Kidney (tissue), 14 donors: Measurements from ENCODE around the gene MAN2A2. TPM values are rescaled to one million over a fixed set of nuclear protein-coding genes. Genes with fewer than 3 reads are reported as not detected.

Experiments
- DNase-seq, 5 donors: peaks; one replicate each; pipeline ENCODE4 v3.0.0-alpha.2; 2013 to 2020
- FAIRE-seq: peaks from 2 replicates; lab custom pipeline; 2012; peaks lifted over from hg19 to GRCh38; lab: Jason Lieb, UNC
- H3K27ac ChIP-seq, 2 donors: one replicate each; pipeline ENCODE4 v1.7.0; 2013; ENCODE audit warnings: low read depth in 2 of 2, low read length in 2 of 2, inconsistent platforms in 1 of 2
- H3K27me3 ChIP-seq: one replicate; pipeline ENCODE4 v1.7.1; 2013; ENCODE audit warnings: low read length, inconsistent platforms; ENCODE audit not compliant: control insufficient read depth, insufficient read depth
- H3K36me3 ChIP-seq, 3 donors: one replicate each; pipeline versions ENCODE4 v1.7.0 to v1.7.1; 2013; ENCODE audit warnings: low read length in 3 of 3, control low read depth in 1 of 3, inconsistent platforms in 1 of 3; ENCODE audit not compliant: insufficient read depth in 3 of 3, control insufficient read depth in 2 of 3
- H3K4me1 ChIP-seq, 3 donors: one replicate each; pipeline versions ENCODE4 v1.7.0 to v1.7.1; 2013; ENCODE audit warnings: low read length in 3 of 3, inconsistent platforms in 1 of 3, low read depth in 1 of 3; ENCODE audit not compliant: control insufficient read depth in 2 of 3, insufficient read depth in 2 of 3
- H3K4me3 ChIP-seq, 3 donors: one replicate each; pipeline versions ENCODE4 v1.7.0 to v1.8.1; 2013; ENCODE audit warnings: low read length in 3 of 3, control low read depth in 1 of 3, inconsistent platforms in 1 of 3
- H3K9ac ChIP-seq, 3 donors: one replicate each; pipeline versions ENCODE4 v1.7.0 to v1.7.1; 2013; ENCODE audit warnings: low read length in 3 of 3, control low read depth in 1 of 3, inconsistent platforms in 1 of 3
- H3K9me3 ChIP-seq, 3 donors: one replicate each; pipeline versions ENCODE4 v1.7.0 to v1.7.1; 2013; ENCODE audit warnings: low read length in 3 of 3, control low read depth in 1 of 3, inconsistent platforms in 1 of 3; ENCODE audit not compliant: control insufficient read depth in 2 of 3, insufficient read depth in 1 of 3
- intact Hi-C: fragments of 100-400 bp; cut with DNase I; formaldehyde crosslinking; loops from one replicate; pipeline ENCODE4 v1.11.1; 2022
- polyA plus RNA-seq: library from polyadenylated mRNA; stranded (reverse); fragments of 350-450 nt; fragmentation: Illumina TruSeq; extraction: RNeasy Lipid Tissue Mini Kit (QIAGEN cat#74804); gene quantifications from one replicate; pipeline ENCODE4 v1.2.3, GENCODE V29; 2014; ENCODE audit warnings: low read depth, low replicate concordance; ENCODE audit not compliant: insufficient read depth
- total RNA-seq: library from RNA; stranded (reverse); fragmentation: NEBNext Ultra II Directional; extraction: Animal tissue kit (Norgen Biotek cat#: 25700); gene quantifications from one replicate; pipeline ENCODE4 v1.2.1, GENCODE V29; 2021
- TF ChIP-seq, protein P1 (sequence below): IDR thresholded peaks from 3 replicates; pipeline ENCODE4 v1.5.1; 2012; ENCODE audit warnings: mild to moderate bottlenecking, moderate library complexity, borderline replicate concordance; ENCODE audit not compliant: insufficient read depth; ENCODE audit errors: extremely low read depth
- donor health status: control.
- donor health status: control.
- donor health status: control.
- donor health status: control.
- donor health status: control.
- donor health status: DM: yes; HTN: yes; CAD: no.
- donor health status: Normal renal cell carcinoma (clear cell type).

The MAN2A2 gene
- total and polyA plus RNA-seq, 2 donors from 2014 or later, result 11.4 to 56.3 TPM

- FAIRE-seq (no peak), DNase-seq (no peak)
- no peak overlapping the region for H3K9ac ChIP-seq
- TF ChIP-seq, protein P1, sequence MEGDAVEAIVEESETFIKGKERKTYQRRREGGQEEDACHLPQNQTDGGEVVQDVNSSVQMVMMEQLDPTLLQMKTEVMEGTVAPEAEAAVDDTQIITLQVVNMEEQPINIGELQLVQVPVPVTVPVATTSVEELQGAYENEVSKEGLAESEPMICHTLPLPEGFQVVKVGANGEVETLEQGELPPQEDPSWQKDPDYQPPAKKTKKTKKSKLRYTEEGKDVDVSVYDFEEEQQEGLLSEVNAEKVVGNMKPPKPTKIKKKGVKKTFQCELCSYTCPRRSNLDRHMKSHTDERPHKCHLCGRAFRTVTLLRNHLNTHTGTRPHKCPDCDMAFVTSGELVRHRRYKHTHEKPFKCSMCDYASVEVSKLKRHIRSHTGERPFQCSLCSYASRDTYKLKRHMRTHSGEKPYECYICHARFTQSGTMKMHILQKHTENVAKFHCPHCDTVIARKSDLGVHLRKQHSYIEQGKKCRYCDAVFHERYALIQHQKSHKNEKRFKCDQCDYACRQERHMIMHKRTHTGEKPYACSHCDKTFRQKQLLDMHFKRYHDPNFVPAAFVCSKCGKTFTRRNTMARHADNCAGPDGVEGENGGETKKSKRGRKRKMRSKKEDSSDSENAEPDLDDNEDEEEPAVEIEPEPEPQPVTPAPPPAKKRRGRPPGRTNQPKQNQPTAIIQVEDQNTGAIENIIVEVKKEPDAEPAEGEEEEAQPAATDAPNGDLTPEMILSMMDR, result no peak
- H3K36me3 ChIP-seq, result peaks cover 0 to 5% (median 4%) of the 10 kb centered on the region in 3 donors
- H3K27ac ChIP-seq, result no peak overlapping the region
- no peaks in the 10 kb centered on the region for H3K27me3 ChIP-seq
- no peaks in the 10 kb centered on the region for H3K4me1 ChIP-seq
- no peak overlapping the region for H3K4me3 ChIP-seq
- intact Hi-C loops, result no loop called here
- H3K9me3 ChIP-seq, result no peaks in the 10 kb centered on the region
Measured at GRCh38 chr15:90891346-90891949, 11.7 kb upstream of the MAN2A2 start.

GRCh38 chr15:90892023-90892422 is 11.1 kb upstream of the MAN2A2 start:
- Histone ChIP-seq H3K4me1 (no peaks in the 10 kb centered on the region), H3K9me3 (no peaks in the 10 kb centered on the region), H3K27ac (no peak overlapping the region), H3K9ac (no peak overlapping the region), H3K36me3 (peaks cover 0 to 4% (median 4%) of the 10 kb centered on the region in 3 donors), H3K4me3 (no peak overlapping the region), H3K27me3 (no peaks in the 10 kb centered on the region)
- TF ChIP-seq, protein P1, result no peak
- no peak for FAIRE-seq
- DNase-seq, result peak in 1 of 5 donors; percentile 60
- intact Hi-C loops, result no loop called here

DNA sequence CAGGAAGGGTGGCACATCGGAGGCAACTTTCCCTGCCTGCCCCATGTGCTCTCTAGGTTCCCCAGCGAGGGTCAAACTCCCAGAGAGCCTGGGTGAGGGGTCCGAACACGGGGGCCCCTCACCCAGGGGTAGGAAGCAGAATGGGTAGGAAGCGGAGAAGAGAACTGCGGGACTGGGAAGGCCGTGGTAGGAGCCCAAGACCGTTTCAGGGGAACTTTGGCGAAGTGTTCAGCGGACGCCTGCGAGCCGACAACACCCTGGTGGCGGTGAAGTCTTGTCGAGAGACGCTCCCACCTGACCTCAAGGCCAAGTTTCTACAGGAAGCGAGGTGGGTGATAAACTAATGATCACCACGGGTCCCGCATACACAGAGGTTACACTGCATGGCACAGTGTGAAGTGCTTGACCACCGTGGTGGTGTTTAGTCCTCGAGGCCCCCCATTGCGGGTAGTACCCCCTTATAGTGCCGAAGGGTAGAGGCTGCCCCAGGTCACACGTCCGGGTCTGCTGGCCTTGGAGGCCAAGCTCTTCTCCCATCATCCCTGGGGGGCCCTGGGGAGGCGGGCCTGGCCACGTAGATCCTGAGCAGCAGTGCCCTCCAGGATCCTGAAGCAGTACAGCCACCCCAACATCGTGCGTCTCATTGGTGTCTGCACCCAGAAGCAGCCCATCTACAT is 10.5 kb upstream of the MAN2A2 start:
- Histone ChIP-seq H3K9me3 (no peaks in the 10 kb centered on the region), H3K4me1 (no peaks in the 10 kb centered on the region), H3K4me3 (no peak overlapping the region), H3K27me3 (no peaks in the 10 kb centered on the region), H3K27ac (no peak overlapping the region), H3K36me3 (peaks cover 0 to 4% (median 4%) of the 10 kb centered on the region in 3 donors), H3K9ac (no peak overlapping the region)
- FAIRE-seq, result no peak
- TF ChIP-seq, protein P1, result no peak
- intact Hi-C loops, result no loop called here
- DNase-seq, result no peak
